GM23338 (cell line): Measurements from ENCODE around the gene IL11. TPM values are rescaled to one million over a fixed set of nuclear protein-coding genes. Genes with fewer than 3 reads are reported as not detected.

Experiments used
- ATAC-seq: fragments of 200-7000 bp; cut with Tn5 transposase; 3 replicates; pipeline ENCODE4 v1.9.1; 2020
- DNase-seq: peaks from one replicate; pipeline ENCODE4 v3.0.0-alpha.2; 2015; ENCODE audit warnings: low spot score
- H2AFZ ChIP-seq: fragments of 200-600 bp; sonication (generic); 2 replicates; pipeline ENCODE4 v1.8.0; 2016; ENCODE audit warnings: antibody characterized with exemption, mild to moderate bottlenecking, moderate library complexity
- H3F3A ChIP-seq: fragments of 200-600 bp; sonication (generic); replicated peaks from 2 replicates; pipeline ENCODE4 v1.8.0; 2017; ENCODE audit warnings: antibody characterized with exemption, mixed run types, low read depth
- H3K27ac ChIP-seq: fragments of 200-600 bp; sonication (generic); 2 replicates; pipeline ENCODE4 v1.6.1; 2016; ENCODE audit warnings: low read depth
- H3K27me3 ChIP-seq: fragments of 200-600 bp; sonication (generic); 2 replicates; pipeline ENCODE4 v1.8.0; 2016; ENCODE audit warnings: mild to moderate bottlenecking, mixed run types, moderate library complexity; ENCODE audit not compliant: insufficient read depth
- H3K36me3 ChIP-seq: fragments of 200-600 bp; sonication (generic); 2 replicates; pipeline ENCODE4 v1.8.0; 2016; ENCODE audit warnings: mild to moderate bottlenecking; ENCODE audit not compliant: insufficient read depth
- H3K4me1 ChIP-seq: fragments of 200-600 bp; sonication (generic); 2 replicates; pipeline ENCODE4 v1.8.0; 2016; ENCODE audit warnings: mild to moderate bottlenecking, moderate library complexity; ENCODE audit not compliant: insufficient read depth
- H3K4me2 ChIP-seq: fragments of 200-600 bp; sonication (generic); 2 replicates; pipeline ENCODE4 v1.7.1; 2017; ENCODE audit warnings: mixed run types
- H3K4me3 ChIP-seq: fragments of 200-600 bp; sonication (generic); 2 replicates; pipeline ENCODE4 v1.6.1; 2016; ENCODE audit warnings: mixed run types
- H3K79me2 ChIP-seq: fragments of 200-600 bp; sonication (generic); replicated peaks from 2 replicates; pipeline ENCODE4 v1.8.0; 2017; ENCODE audit warnings: mild to moderate bottlenecking; ENCODE audit not compliant: insufficient read depth
- H3K9me2 ChIP-seq: fragments of 200-600 bp; sonication (generic); 2 replicates; pipeline ENCODE4 v1.8.0; 2017; ENCODE audit not compliant: insufficient read depth
- H4K20me1 ChIP-seq: fragments of 200-600 bp; sonication (generic); replicated peaks from 2 replicates; pipeline ENCODE4 v1.8.0; 2017; ENCODE audit warnings: mild to moderate bottlenecking; ENCODE audit not compliant: insufficient read depth
- H3K27ac Mint-ChIP-seq: 2 replicates; pipeline ENCODE4 v1.8.0; 2020; ENCODE audit warnings: inconsistent platforms, mild to moderate bottlenecking, moderate library complexity, mixed read lengths
- H3K27me3 Mint-ChIP-seq: 3 replicates; pipeline ENCODE4 v1.8.0; 2022; ENCODE audit warnings: low read depth, mild to moderate bottlenecking, moderate library complexity, mixed read lengths, inconsistent platforms; ENCODE audit not compliant: insufficient read depth, poor library complexity
- H3K36me3 Mint-ChIP-seq: 3 replicates; pipeline ENCODE4 v1.8.0; 2021; ENCODE audit warnings: low read depth, mild to moderate bottlenecking, inconsistent platforms, moderate library complexity, mixed read lengths
- H3K4me1 Mint-ChIP-seq: 3 replicates; pipeline ENCODE4 v1.8.0; 2020; ENCODE audit warnings: mild to moderate bottlenecking, inconsistent platforms, mixed read lengths
- H3K4me3 Mint-ChIP-seq: 3 replicates; pipeline ENCODE4 v1.8.0; 2021; ENCODE audit warnings: moderate library complexity, mild to moderate bottlenecking, inconsistent platforms, mixed read lengths
- H3K9me3 Mint-ChIP-seq: 3 replicates; pipeline ENCODE4 v1.8.0; 2020; ENCODE audit warnings: moderate library complexity, mild to moderate bottlenecking, inconsistent platforms, mixed read lengths
- JUNB ChIP-seq: IDR thresholded peaks from one replicate; pipeline ENCODE4 v1.6.1; 2016; ENCODE audit warnings: antibody characterized with exemption; ENCODE audit not compliant: unreplicated experiment
- NANOG ChIP-seq: IDR thresholded peaks from 2 replicates; pipeline ENCODE4 v1.6.1; 2016; ENCODE audit warnings: antibody characterized with exemption, borderline replicate concordance
- POLR2AphosphoS5 ChIP-seq: IDR thresholded peaks from 2 replicates; pipeline ENCODE4 v1.6.1; 2016; ENCODE audit warnings: antibody characterized with exemption, low read depth
- ZNF114 ChIP-seq: fragments of 250-450 bp; sonication (Bioruptor Pico); IDR thresholded peaks from 2 replicates; pipeline ENCODE4 v1.5.0; 2020; ENCODE audit warnings: mild to moderate bottlenecking, moderate library complexity
- polyA plus RNA-seq: library from polyadenylated mRNA; unstranded; fragments of >200 nt; fragmentation: Nextera tagmentation; extraction: Ambion mirVana; gene quantifications from 2 replicates; pipeline ENCODE4 v1.2.1, GENCODE V29; 2016
- total RNA-seq: library from RNA; depleted of rRNA; stranded (reverse); fragments of >200 nt; shearing (Covaris generic); gene quantifications from 2 replicates; pipeline ENCODE4 v1.2.3, GENCODE V29; 2014
- TF ChIP-seq, protein P1 (sequence below): fragments of 250-450 bp; sonication (Bioruptor Pico); IDR thresholded peaks from 2 replicates; pipeline ENCODE4 v1.5.0; 2020; ENCODE audit warnings: mild to moderate bottlenecking, moderate library complexity
- TF ChIP-seq, protein P2 (sequence below): IDR thresholded peaks from 2 replicates; pipeline ENCODE4 v1.6.1; 2016; ENCODE audit warnings: antibody characterized with exemption

IL11 gene
- total and polyA plus RNA-seq, 2 experiments from 2014 or later, result 0.58 to 2.2 TPM

DNA sequence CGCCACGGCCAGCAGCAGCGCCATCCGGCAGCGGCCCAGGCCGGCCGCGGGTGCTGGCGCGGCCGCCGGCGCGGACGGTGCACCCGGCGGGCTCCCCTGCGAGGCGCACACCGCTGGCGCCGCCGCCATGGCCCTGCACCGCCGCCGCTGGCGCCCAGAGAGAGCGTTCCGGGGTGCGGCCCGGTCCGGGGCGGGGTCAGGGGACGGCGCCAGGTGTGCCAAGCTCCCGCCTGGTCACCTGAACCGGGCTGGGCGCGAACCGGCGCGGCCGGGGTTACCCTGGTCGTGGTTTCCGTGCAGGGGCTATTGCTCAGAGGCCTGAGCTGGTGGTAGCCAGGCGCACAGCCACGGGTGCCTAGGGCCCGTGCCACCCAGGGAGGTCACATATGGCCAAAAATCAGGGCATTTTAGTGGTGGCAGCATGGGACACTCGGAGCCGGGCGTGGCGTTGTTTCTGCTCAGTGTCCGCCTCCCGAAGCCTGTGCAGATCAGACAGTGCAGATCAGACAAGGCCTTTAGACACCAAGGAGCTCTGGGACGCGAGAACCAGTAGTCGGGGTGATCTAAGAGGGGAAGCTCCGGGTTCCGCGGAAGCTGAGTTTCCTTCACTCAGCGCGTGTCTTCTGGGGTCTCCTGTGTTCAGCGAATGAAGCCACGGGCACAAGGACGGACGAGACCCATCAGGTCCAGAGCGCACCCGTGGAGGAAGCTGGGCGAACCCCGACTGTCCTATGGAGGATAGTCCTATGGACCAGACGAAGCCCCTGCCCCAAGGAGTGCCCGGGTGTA lies 14.1 kb upstream of the IL11 start, which contains the start of gene TMEM238 (continued):
- TF ChIP-seq, protein P1, sequence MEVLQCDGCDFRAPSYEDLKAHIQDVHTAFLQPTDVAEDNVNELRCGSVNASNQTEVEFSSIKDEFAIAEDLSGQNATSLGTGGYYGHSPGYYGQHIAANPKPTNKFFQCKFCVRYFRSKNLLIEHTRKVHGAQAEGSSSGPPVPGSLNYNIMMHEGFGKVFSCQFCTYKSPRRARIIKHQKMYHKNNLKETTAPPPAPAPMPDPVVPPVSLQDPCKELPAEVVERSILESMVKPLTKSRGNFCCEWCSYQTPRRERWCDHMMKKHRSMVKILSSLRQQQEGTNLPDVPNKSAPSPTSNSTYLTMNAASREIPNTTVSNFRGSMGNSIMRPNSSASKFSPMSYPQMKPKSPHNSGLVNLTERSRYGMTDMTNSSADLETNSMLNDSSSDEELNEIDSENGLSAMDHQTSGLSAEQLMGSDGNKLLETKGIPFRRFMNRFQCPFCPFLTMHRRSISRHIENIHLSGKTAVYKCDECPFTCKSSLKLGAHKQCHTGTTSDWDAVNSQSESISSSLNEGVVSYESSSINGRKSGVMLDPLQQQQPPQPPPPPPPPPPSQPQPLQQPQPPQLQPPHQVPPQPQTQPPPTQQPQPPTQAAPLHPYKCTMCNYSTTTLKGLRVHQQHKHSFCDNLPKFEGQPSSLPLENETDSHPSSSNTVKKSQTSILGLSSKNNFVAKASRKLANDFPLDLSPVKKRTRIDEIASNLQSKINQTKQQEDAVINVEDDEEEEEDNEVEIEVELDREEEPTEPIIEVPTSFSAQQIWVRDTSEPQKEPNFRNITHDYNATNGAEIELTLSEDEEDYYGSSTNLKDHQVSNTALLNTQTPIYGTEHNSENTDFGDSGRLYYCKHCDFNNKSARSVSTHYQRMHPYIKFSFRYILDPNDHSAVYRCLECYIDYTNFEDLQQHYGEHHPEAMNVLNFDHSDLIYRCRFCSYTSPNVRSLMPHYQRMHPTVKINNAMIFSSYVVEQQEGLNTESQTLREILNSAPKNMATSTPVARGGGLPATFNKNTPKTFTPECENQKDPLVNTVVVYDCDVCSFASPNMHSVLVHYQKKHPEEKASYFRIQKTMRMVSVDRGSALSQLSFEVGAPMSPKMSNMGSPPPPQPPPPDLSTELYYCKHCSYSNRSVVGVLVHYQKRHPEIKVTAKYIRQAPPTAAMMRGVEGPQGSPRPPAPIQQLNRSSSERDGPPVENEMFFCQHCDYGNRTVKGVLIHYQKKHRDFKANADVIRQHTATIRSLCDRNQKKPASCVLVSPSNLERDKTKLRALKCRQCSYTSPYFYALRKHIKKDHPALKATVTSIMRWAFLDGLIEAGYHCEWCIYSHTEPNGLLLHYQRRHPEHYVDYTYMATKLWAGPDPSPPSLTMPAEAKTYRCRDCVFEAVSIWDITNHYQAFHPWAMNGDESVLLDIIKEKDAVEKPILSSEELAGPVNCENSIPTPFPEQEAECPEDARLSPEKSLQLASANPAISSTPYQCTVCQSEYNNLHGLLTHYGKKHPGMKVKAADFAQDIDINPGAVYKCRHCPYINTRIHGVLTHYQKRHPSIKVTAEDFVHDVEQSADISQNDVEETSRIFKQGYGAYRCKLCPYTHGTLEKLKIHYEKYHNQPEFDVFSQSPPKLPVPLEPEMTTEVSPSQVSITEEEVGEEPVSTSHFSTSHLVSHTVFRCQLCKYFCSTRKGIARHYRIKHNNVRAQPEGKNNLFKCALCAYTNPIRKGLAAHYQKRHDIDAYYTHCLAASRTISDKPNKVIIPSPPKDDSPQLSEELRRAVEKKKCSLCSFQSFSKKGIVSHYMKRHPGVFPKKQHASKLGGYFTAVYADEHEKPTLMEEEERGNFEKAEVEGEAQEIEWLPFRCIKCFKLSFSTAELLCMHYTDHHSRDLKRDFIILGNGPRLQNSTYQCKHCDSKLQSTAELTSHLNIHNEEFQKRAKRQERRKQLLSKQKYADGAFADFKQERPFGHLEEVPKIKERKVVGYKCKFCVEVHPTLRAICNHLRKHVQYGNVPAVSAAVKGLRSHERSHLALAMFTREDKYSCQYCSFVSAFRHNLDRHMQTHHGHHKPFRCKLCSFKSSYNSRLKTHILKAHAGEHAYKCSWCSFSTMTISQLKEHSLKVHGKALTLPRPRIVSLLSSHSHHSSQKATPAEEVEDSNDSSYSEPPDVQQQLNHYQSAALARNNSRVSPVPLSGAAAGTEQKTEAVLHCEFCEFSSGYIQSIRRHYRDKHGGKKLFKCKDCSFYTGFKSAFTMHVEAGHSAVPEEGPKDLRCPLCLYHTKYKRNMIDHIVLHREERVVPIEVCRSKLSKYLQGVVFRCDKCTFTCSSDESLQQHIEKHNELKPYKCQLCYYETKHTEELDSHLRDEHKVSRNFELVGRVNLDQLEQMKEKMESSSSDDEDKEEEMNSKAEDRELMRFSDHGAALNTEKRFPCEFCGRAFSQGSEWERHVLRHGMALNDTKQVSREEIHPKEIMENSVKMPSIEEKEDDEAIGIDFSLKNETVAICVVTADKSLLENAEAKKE (CRISPR knock-in tag), result no peak
- TF ChIP-seq, protein P2, sequence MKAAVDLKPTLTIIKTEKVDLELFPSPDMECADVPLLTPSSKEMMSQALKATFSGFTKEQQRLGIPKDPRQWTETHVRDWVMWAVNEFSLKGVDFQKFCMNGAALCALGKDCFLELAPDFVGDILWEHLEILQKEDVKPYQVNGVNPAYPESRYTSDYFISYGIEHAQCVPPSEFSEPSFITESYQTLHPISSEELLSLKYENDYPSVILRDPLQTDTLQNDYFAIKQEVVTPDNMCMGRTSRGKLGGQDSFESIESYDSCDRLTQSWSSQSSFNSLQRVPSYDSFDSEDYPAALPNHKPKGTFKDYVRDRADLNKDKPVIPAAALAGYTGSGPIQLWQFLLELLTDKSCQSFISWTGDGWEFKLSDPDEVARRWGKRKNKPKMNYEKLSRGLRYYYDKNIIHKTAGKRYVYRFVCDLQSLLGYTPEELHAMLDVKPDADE, result no peak
- TF ChIP-seq NANOG (no peak), ZNF114 (CRISPR knock-in tag) (no peak)

DNA sequence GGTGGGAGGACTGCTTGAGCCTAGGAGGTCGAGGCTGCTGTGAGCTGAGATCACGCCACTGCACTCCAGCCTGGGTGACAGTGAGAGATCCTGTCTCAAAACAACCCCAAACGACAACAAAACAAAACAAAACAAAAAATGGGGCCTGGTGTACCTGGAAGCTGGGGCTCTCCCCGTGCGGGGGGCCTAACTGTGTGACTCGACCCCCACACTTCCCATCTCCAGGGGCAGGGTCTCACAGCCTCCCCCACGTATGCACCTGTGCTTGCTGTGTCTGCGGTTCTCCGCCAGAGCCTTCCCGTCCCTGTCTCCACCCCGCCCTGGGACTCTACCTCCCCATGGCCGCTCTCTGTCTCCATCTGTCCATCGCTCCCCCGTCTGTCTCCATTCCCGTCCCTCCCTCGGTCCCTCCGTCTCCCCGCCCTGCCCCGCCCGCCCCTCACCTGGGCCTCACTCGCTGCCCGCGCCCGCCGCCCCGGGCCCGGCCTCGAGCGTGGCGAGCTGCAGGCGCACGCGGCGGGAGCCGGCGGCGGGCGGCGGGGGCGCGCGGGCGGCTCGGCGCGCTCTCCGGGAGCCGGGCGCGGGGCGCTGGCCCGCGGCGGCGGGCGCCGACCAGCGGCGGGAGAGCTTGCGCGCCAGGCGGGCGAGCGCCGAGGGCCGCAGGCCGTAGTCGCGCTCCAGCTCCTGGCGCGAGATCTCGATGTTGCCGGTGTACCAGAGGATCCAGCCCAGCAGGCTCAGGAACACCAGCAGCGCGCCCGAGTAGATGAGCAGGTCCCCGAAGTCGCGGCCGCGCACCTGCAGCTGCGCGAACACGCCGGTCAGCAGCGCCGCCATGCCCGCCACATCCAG lies 13.2 kb upstream of the IL11 start:
- Histone ChIP-seq H3K27ac (no peak overlapping the region), H3K79me2 (peaks cover 32% of the 10 kb centered on the region), H3K4me1 (peaks cover 38% of the 10 kb centered on the region), H3F3A (peaks cover 35% of the 10 kb centered on the region), H4K20me1 (peaks cover 31% of the 10 kb centered on the region), H3K36me3 (peaks cover 4% of the 10 kb centered on the region; the same call in 1 of the 2 replicates), H2AFZ (no peak overlapping the region), H3K4me3 (peak overlapping the region; percentile 99), H3K27me3 (peaks cover 21% of the 10 kb centered on the region), H3K9me2 (no peaks in the 10 kb centered on the region), H3K4me2 (peak overlapping the region; percentile 87)
- Mint-ChIP-seq H3K4me1 (peaks cover 39% of the 10 kb centered on the region), H3K9me3 (peaks cover 5% of the 10 kb centered on the region; the same call in 2 of the 3 replicates), H3K27ac (peak overlapping the region; percentile 78; the same call in 1 of the 2 replicates), H3K27me3 (peaks cover 46% of the 10 kb centered on the region), H3K4me3 (peak overlapping the region; percentile 83), H3K36me3 (peaks cover 32% of the 10 kb centered on the region)
- DNase-seq (peak; percentile 90), ATAC-seq (peak; percentile 7)
- no peak for TF ChIP-seq JUNB
- 0 out of 2 replicates have a peak, but pooled peaks have one; percentile 21 for TF ChIP-seq POLR2AphosphoS5
